NCI-H510A (cell line): ENCODE measurements around the gene TENT4B.
"Not testable (repeated sequence)": the region's sequence is repeated elsewhere in the genome, so short reads cannot be mapped to it uniquely, and the experiment has no call there.

ENCODE experiments used
- DNase-seq: peaks from one replicate; lab custom pipeline; 2025; lab: John Stamatoyannopoulos, UW

TENT4B gene

DNA sequence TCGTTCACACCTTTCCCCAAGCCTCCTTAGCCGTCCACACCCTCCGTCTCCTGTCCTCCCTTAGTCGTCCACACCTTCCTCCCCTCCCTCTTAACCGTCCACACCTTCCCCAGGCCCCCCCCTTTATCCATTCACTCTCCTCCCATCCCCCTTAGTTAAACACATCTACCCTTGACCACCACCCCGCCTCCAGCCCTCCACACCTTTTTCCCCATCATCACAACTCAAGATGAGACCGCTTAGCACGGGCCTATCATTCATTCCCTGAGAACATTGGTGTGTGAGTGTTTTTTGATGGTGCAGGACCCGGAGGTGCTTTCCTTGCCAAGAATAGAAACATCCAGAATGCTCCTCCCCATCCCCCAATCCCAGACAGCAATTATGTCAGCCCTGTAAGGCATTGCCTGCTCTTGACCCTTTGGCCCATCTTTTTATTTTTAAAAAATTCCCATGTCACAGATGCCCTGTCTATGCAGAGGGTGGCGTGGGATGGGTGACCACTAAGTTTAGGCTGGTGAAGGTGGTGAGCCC, 1.4 kb downstream of the TENT4B start:
- DNase-seq = no peak

DNA sequence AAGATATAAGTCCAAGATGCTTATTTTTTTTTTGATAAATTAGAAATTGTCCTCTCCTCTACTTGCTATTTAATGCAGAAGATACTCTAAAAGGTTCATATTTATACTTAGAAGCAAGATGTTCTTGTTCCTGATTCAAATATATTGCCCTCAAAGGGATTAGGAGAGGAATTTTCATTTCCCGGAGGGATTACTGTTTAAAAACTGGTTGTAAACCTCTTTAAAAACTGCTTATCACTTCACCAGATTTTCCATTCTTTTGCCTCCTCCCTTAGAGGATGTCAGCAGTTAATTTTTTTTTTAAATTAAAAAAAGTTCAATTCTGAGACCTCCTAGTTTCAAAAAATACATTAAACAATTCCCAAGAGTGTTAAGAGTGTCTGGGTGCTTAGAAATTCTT, 2.8 kb downstream of the TENT4B start:
- no peak for DNase-seq

DNA sequence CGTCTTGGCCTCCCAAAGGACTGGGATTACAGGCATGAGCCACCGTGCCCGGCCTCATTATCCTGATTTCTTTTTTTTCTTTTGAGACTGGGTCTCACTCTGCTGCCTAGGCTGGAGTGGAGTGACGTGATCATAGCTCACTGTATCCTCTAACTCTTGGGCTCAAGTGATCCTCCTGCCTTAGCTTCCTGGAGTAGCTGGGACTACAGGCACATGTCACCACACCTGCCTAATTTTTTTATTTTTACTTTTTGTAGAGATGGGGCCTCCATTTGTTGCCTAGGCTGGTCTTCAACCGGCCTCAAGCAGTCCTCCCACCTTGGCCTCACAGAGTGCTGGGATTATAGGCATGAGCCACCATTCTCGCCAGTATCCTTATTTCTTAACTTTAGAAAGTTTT, 3.5 kb downstream of the TENT4B start:
- DNase-seq = no peak

DNA sequence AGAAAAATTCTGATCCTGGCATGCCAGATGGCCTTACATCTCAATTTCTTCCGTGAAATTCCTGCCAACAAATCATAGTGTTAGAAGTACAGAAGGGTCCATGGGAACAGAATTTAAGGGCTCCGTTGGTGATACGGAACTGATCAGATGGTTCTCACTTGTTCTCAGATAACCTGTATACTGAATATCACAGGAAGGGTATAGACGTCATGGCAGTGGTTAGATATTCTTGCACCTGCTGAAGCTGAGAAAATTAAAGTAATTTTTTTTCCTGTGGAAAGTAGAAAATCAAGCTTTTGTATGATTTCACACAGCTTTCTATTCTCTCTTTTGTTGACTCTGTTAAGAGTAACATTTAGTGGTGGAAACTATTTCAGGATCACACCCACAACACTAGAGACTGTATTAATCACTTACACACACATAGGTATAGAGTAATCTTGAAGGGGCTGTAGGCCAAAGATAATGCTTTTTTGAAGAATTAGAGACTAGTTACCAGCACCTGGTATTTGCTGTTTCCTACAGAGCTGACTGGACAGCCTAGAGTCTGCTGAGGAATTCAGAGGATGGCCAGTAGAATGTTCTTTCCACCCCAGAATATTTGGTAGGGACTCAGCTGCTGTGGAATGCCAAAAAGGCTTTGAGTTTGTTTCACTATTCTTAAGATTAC, 7.5 kb downstream of the TENT4B start:
- no peak for DNase-seq

DNA sequence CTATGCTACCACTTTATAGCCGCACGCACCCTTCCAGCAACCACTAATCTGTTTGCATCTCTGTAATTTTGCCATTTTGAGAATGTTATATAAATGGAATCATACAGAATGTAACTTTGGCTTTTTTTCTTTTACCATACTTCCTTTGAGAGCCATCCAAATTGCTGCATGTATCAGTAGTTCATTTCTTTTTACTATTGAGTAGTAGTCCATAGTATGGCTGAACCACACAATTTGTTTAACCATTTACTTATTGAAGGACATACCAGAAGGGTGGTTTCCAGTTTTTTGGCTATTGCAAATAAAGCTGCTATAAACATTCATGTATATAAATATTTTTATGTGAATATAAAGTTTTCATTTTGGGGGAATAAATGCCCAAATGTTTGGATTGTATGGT, 8.8 kb downstream of the TENT4B start:
- DNase-seq = no peak

DNA sequence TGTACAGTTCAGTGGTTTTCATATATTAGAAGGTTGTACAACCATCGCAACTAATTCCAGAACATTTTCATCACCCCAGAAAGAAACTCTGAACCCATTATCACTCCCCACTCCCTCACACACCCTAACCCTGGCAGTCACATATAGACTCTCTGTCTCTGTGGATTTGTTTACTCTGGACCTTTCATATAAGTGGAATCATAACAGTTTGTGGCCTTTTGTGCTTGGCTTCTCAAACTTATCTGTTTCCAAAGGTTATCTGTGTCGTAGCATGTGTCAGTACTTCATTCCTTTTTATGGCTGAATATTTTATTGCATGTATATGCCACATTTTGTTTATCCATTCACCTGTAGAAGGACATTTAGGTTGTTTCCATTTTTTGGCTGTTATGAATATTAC, 12.4 kb downstream of the TENT4B start:
- DNase-seq = no peak

DNA sequence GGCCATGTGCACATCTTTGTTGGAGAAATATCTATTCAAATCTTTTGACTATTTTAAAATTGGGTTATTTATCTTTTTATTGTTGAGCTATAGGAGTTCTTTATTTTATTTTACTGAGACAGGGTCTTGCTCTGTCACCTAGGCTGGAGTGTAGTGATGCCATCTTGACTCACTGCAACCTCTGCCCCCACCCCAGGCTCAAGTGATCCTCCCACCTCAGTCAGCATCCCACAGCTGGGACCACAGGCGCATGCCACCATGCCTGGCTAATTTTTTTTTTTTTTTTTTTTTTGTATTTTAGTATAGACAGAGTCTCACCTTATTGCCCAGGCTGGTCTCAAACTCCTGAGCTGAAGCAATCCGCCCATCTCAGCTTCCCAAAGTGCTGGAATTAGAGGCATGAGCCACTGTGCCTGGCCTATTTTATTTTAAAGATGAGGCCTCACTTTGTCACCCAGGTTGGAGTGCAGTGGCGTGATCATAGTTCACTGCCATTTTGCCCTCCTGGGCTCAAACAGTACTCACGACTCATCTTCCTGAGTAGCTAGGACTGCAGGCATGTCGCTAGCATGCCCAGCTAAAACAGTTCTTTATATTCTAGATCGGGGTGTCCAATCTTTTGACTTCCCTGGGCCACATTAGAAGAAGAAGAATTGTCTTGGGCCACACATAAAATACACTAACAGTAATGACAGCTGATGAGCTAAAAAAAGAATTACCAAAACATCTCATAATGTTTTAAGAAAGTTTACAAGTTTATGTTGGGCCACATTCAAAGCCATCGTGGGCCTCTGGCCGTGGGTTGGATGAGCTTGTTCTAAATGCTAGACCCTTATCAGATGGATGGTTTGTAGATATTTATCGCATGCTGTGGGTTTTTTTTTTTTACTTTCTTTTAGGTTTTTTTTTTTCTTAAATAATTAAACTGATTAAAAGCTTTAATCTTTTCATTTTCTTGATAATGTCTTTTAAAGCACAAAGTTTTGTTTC, 13.7 kb downstream of the TENT4B start:
- DNase-seq = no peak

DNA sequence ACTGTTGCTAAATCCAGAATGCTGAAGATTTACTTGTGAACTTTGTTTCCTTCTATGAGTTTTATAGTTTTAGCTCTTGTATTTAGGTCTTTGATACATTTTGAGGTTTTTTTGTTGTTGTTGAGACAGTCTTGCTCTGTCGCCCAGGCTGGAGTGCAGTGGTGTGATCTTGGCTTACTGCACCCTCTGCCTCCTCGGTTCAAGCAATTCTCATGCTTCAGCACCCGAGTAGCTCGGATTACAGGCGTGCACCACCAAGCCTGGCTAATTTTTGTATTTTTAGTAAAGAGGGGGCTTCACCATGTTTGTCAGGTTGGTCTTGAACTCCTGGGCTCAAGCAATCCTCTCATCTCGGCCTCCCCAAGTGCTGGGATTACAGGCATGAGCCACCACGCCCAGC, 14.4 kb downstream of the TENT4B start:
- DNase-seq = no peak

DNA sequence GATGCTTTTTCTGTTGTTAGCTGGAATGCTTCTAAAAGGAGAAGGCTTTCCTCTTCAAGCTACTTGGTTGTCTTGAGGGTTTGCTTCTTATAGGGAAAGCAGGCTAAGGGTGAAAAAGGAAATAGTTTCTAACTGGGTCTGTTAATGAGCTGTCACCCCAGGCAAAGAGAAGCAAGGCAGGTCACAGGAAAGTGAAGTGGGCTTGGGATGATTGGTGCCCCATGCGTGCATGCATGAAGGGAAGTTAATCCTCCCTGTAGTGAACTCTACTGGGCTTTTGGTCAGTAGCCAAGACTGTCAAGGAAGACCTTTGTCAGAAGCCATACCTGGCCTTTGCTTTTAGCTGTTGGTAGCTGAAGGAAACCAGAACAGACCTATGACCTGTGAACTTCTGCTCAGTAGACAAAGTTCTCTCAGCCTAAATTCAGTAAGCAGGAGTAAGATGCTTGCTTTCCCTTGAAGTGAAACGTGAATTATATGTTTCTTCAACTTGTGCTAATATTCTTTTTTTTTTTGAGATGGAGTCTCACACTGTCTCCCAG, 16.5 kb downstream of the TENT4B start:
- DNase-seq = no peak

DNA sequence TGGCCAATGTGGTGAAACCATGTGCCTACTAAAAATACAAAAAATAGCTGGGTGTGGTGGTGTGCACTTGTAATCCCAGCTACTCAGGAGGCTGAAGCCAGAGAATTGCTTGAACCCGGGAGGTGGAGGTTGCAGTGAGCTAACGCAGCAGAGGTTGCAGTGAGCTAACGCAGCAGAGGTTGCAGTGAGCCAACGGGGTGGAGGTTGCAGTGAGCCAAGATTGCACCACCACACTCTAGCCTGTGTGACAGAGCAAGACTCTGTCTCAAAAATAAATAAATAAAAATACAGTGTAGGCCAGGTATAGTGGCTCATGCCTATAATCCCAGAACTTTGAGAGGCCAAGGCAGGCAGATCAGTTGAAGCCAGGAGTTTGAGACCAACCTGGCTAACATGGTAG, 18.7 kb downstream of the TENT4B start:
- not testable (repeated sequence) for DNase-seq

DNA sequence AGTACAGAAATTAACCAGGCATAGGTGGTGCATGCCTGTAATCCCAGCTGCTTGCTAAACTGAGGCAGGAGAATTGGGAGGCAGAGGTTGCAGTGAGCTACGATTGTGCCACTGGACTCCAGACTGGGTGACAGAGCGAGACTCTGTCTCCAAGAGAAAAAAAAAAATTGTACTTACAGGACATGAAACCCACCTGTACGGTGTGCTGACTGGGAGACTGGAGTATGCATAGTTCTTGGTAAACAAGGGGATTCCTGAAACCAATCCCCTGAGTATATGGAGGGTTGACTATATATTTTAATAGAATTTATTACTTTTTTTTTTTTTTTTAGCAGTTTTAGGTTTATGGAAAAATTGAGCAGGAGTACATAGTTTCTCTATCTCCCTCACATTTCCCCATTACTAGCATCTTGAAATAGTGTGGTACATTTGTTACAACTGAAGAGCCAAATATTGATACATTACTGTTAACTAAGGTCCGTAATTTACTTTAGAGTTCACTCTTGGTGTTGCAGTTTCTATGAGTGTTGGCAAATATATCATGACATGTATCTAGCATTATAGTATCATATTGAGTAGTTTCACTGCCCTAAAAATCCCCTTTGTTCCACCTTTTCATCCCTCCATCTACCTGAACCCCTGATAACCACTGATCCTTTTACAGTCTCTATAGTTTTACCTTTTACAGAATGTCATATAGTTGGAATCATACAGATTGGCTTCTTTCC, 19.3 kb downstream of the TENT4B start:
- no peak for DNase-seq

DNA sequence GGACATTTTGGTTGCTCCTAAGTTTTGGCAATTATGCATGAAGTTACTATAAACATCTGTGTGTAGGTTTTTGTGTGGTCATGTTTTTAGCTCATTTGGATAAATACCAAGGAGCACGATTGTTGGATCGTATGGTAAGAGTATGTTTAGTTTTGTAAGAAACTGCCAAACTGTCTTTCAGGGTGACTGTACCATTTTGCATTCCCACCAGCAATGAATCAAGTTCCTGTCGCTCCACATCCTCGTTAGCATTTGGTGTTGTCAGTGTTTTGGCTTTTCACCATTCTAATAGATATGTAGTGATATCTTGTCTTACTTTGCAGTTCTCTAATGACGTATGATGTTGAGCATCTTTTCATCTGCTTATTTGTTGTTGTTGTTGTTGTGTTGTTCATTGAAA, 20.2 kb downstream of the TENT4B start:
- no peak for DNase-seq

DNA sequence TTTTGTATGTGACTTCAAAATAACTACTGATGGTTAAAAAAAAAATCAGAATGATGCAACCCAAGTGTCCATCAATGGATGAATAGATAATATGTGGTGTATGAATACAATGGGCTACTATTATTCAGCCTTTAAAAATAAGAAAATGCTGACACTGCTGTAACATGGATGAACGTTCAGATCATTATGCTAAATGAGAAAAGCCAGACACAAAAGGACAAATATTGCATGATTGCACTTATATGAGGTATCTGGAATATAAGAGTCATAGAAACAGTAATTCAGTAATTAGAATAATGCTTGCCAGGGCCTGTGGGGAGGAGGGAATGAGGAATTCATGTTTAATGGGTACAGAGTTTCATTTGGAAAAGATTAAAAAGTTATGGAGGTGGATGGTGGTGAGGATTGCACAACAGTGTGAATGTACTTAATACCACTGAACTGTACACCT, 25.4 kb downstream of the TENT4B start:
- DNase-seq = no peak

DNA sequence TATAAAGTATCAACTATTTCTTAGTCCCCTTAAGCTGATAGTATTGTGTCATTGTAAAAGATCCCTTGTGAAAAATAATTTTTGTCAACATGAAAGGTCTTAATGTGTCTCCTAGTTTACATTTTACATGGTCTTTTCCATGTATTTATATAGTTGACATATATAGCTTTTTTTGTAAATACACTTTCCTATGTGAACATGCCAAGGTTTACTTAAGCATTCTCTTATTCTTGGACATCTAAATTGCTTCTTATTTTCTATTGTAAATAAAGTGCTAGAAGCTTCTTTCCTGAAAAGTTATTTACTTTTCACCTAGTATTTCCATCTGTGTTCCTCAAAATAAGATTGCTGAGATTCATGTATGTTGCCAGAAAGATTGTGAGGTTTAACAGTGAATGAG, 29.3 kb downstream of the TENT4B start:
- no peak for DNase-seq

DNA sequence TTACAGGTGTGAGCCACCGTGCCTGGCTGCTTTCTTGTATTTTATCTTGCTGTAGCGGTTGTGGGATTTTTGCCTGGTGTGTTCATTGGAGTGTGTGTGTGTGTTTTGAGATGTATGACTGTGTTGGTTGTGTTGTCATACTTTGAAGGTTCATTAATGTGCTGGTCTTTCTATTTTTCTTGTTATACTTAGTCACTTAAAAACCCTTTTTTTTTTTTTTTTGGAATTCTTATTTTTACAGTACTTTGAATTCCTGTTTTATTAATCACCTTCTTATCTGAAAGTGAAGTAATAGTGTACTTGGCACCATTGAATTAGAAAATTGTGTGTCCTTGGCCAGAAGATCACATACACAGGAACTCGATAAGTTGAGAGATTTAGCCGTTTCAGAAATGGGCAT, 30.2 kb downstream of the TENT4B start:
- DNase-seq = no peak

DNA sequence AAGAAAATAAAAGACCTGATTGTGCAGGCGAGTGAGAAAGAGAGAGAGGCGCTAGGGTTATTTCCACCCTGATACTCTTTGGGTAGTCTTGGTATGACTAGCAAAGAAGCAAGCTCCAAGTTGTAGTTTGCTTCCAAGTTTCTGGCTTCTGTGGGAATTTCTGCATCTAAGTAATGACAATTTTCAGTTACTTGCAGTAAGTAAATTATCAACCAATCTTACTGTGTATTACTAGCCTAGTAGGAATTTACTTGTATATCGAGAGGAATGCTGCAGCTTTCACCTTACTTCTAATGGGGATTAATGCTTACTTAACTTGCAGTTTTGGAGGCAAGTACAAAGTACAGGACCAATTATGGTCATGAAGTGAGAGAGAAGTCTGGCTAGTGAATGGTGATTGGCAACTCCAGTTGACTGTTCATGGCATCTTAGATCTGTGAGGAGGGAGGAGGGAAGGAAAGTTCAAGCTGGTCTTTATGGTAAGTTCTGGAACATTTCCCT, 31.9 kb downstream of the TENT4B start:
- DNase-seq = no peak

DNA sequence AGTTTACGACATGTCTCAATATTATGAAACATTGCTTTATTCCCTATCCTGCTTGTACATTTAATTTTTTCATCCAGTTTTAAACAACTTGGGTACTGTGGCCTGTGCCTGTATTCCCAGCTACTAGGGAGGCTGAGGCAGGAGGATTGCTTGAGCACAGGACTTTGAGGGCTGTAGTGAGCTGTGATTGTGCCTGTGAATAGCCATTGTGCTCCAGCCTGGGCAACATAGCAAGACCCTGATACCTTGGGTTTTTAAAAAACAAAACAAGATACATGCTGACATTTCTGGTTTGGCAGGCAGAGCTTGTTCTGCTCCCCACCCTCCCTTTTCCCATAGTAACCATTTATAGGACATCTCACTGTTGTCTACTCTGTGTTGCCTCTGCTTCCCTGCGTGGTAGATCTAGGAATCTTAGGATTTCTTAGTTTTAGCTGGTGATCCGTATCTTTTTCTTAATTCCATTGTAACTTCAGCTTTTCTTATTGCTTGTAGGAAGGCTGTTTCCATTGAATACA, 35.6 kb downstream of the TENT4B start:
- DNase-seq = no peak

DNA sequence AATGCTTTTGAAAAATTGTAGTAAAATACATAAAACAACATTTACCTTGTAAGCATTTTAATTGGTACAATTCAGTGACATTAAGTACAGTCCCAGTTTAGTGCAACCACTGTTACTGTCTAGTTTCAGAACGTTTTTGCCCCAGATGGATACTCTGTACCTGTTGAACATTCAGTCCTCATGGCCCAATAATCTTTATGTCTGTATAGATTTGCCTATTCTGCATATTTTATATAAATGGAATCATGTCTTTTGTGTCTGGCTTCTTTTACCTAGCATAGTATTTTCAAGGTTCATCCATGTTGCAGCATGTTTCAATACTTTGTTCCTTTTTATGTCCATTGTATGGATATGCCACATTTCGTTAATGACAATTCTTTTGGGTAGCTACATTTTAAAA, 37.2 kb downstream of the TENT4B start:
- no peak for DNase-seq

DNA sequence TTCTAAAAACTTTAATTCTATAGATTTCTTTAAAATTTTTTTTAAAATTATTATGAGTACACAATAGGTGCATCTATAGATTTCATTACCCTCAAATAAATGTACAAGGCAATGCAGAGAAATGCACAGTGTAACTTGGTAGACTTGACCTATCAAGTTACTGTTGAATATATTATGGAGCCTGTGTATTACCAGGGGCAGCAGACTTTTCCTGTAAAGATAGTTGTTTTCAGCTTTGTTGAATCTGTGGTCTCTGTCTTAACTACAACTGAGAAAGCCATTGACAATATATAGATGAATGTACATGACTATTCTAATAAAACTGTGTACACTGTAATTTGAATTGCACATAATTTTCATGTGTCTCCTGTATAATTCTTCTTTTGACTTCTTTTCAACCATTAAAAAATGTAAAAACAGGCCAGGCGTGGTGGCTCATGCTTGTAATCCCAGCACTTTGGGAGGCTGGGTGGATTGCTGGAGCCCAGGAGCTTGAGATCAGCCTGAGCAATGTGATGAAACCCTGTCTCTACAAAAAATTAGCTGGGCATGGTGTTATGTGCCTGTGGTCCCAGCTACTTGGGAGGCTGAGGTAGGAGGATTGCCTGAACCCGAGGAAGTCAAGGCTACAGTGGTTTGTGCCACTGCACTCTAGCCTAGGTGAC, 39.4 kb downstream of the TENT4B start:
- no peak for DNase-seq

DNA sequence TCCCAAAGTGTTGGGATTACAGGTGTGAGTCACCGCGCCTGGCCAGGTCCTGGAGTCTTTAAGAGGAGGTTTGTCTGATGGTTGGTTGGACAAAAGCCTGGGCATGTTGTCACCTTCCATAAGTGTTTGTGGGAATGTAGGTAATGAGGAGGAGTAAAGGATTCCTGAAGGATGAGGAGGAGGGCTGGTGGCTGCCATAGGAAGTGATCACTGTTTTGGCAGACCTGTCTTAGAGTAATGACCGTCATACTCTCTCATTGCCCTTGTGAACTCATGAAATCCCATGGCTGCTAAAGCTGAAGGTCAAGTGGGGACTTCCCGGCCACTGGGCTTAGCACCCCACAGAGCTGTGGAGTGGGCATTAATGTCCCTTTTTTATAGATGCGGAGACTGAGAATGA, 40.5 kb downstream of the TENT4B start:
- DNase-seq = no peak

DNA sequence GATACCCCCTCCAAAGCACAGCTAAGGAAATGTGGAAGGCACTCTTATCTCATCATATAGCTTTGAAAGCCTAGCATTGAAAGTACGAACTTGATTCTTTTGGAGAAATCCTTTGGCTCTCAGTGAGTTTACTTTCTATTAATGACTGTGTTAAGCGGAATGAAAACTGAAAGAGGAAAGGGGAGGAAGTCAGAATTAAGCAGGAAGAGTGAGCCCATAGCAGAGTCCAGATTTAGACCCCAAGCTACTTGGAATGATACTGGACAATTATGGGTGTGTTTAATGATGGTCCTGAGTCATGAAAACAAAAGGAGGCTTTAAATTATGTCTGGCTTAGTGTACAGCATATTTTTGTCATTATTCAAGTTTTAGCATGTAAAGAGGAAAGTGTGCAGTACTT, 42.2 kb downstream of the TENT4B start:
- no peak for DNase-seq
